Mononuclear cell (primary cell): ENCODE data around the gene ECM1. TPM values are rescaled to one million over a fixed set of nuclear protein-coding genes. Genes with fewer than 3 reads are reported as not detected.
A peak's percentile ranks its signal among the peaks of the same experiment; 100 is the strongest.

Source experiments
- H3K27me3 ChIP-seq: 2 replicates; pipeline ENCODE4 v1.6.0; 2011; ENCODE audit warnings: low read length, control low read depth; ENCODE audit not compliant: insufficient read depth
- H3K4me1 ChIP-seq: 2 replicates; pipeline ENCODE4 v1.5.1; 2011; ENCODE audit warnings: mild to moderate bottlenecking, low read length, control low read depth; ENCODE audit not compliant: insufficient read depth
- H3K4me3 ChIP-seq: 2 replicates; pipeline ENCODE4 v1.5.1; 2011; ENCODE audit warnings: mild to moderate bottlenecking, low read length, moderate library complexity
- H3K9me3 ChIP-seq: 2 replicates; pipeline ENCODE4 v1.5.1; 2011; ENCODE audit warnings: low read depth, mild to moderate bottlenecking, control low read depth, low read length
- total RNA-seq: library from RNA; depleted of rRNA; stranded (reverse); fragments of >200 nt; gene quantifications from one replicate; pipeline ENCODE4 v1.2.3, GENCODE V29; 2012

ECM1 gene
- total RNA-seq, 1 donor, result 0.21 TPM

- no peaks in the 10 kb centered on the region for H3K9me3 ChIP-seq
- no peak overlapping the region for H3K4me3 ChIP-seq
- H3K27me3 ChIP-seq, result no peaks in the 10 kb centered on the region
- peaks cover 52% of the 10 kb centered on the region for H3K4me1 ChIP-seq
These were observed 49.2 kb downstream of the ECM1 start for GRCh38 chr1:150557065-150557600.

- H3K4me3 ChIP-seq, result no peak overlapping the region
- no peaks in the 10 kb centered on the region for H3K27me3 ChIP-seq
- H3K4me1 ChIP-seq, result peaks cover 52% of the 10 kb centered on the region
- no peaks in the 10 kb centered on the region for H3K9me3 ChIP-seq
These were observed 49.9 kb downstream of the ECM1 start for GRCh38 chr1:150557813-150558212.

GRCh38 chr1:150558303-150558704 is 50.4 kb downstream of the ECM1 start:
- Histone ChIP-seq H3K27me3 (no peaks in the 10 kb centered on the region), H3K4me1 (peaks cover 52% of the 10 kb centered on the region), H3K4me3 (no peak overlapping the region), H3K9me3 (no peaks in the 10 kb centered on the region)

GRCh38 chr1:150558761-150559655 is 51.1 kb downstream of the ECM1 start:
- Histone ChIP-seq H3K4me3 (no peak overlapping the region), H3K27me3 (no peaks in the 10 kb centered on the region)

GRCh38 chr1:150559656-150560010 is 51.7 kb downstream of the ECM1 start:
- H3K27me3 ChIP-seq, result no peaks in the 10 kb centered on the region

More at GRCh38 chr1:150558761-150559655, 51.1 kb downstream of the ECM1 start:
- Histone ChIP-seq H3K4me1 (peaks cover 52% of the 10 kb centered on the region), H3K9me3 (no peaks in the 10 kb centered on the region)

GRCh38 chr1:150560011-150560438 is 52.1 kb downstream of the ECM1 start:
- Histone ChIP-seq H3K4me1 (peaks cover 58% of the 10 kb centered on the region), H3K4me3 (no peak overlapping the region), H3K27me3 (no peaks in the 10 kb centered on the region), H3K9me3 (no peaks in the 10 kb centered on the region)

More at GRCh38 chr1:150559656-150560010, 51.7 kb downstream of the ECM1 start:
- peaks cover 54% of the 10 kb centered on the region for H3K4me1 ChIP-seq
- H3K4me3 ChIP-seq, result no peak overlapping the region
- H3K9me3 ChIP-seq, result no peaks in the 10 kb centered on the region

GRCh38 chr1:150560576-150561253 is 52.8 kb downstream of the ECM1 start:
- no peaks in the 10 kb centered on the region for H3K27me3 ChIP-seq
- H3K4me1 ChIP-seq, result peaks cover 65% of the 10 kb centered on the region
- peak overlapping the region; percentile 50 for H3K4me3 ChIP-seq
- no peaks in the 10 kb centered on the region for H3K9me3 ChIP-seq

GRCh38 chr1:150561254-150561973 is 53.5 kb downstream of the ECM1 start:
- H3K9me3 ChIP-seq, result no peaks in the 10 kb centered on the region
- H3K4me3 ChIP-seq, result peak overlapping the region; percentile 50
- no peaks in the 10 kb centered on the region for H3K27me3 ChIP-seq

GRCh38 chr1:150561974-150562445 is 54.1 kb downstream of the ECM1 start:
- Histone ChIP-seq H3K9me3 (no peaks in the 10 kb centered on the region), H3K27me3 (no peaks in the 10 kb centered on the region), H3K4me1 (peaks cover 78% of the 10 kb centered on the region), H3K4me3 (peak overlapping the region; percentile 50)

More at GRCh38 chr1:150561254-150561973, 53.5 kb downstream of the ECM1 start:
- H3K4me1 ChIP-seq, result peaks cover 72% of the 10 kb centered on the region

- Histone ChIP-seq H3K9me3 (no peaks in the 10 kb centered on the region), H3K27me3 (no peaks in the 10 kb centered on the region), H3K4me1 (peaks cover 84% of the 10 kb centered on the region), H3K4me3 (peak overlapping the region; percentile 50)
These were observed 54.8 kb downstream of the ECM1 start for GRCh38 chr1:150562446-150563339.

Other genes with a start within 250 kb of the ECM1 start
- 122 TPM for gene APH1A, start 239.1 kb upstream of the ECM1 start, total RNA-seq
- gene C1orf54, start 235.3 kb upstream of the ECM1 start, total RNA-seq, result 13.9 TPM
- gene CIART, start 225.6 kb upstream of the ECM1 start, total RNA-seq, result 1.2 TPM
- 22.2 TPM for gene MRPS21, start 214.2 kb upstream of the ECM1 start, total RNA-seq
- gene PRPF3, start 186.6 kb upstream of the ECM1 start, total RNA-seq, result 106 TPM
- 34.1 TPM for gene RPRD2, start 144.0 kb upstream of the ECM1 start, total RNA-seq
- gene TARS2, start 20.7 kb upstream of the ECM1 start, total RNA-seq, result 10.2 TPM
- not detected for gene FALEC, start 7.6 kb downstream of the ECM1 start, total RNA-seq
- gene ADAMTSL4, start 41.3 kb downstream of the ECM1 start, total RNA-seq, result 3.3 TPM
- 1,412 TPM for gene MCL1, start 71.5 kb downstream of the ECM1 start, total RNA-seq
- gene ENSA, start 121.5 kb downstream of the ECM1 start, total RNA-seq, result 147 TPM
- 1.4 TPM for gene GOLPH3L, start 189.0 kb downstream of the ECM1 start, total RNA-seq
- 3.3 TPM for gene HORMAD1, start 212.8 kb downstream of the ECM1 start, total RNA-seq